H1 (cell line): ENCODE results near the gene ITIH4. TPM values are rescaled to one million over a fixed set of nuclear protein-coding genes. Genes with fewer than 3 reads are reported as not detected.

Source experiments
- CTCF ChIA-PET: fragments of 300-600 bp; sonication (Branson Sonifier 250); formaldehyde crosslinking; loops from one replicate; lab custom pipeline; 2021; ENCODE audit not compliant: partially characterized antibody; lab: Charles Lee
- POLR2A ChIA-PET: fragments of 300-600 bp; sonication (Branson Sonifier 250); formaldehyde crosslinking; loops from one replicate; lab custom pipeline; 2021; ENCODE audit warnings: inconsistent platforms; ENCODE audit not compliant: partially characterized antibody; lab: Charles Lee
- DNase-seq, 2 experiments: peaks; one replicate each; pipeline versions ENCODE4 v3.0.0 to v3.0.0-alpha.2; 2010 to 2022; ENCODE audit warnings: low spot score in 2 of 2, low read depth in 1 of 2, mixed read lengths in 1 of 2
- FAIRE-seq: peaks from 2 replicates; lab custom pipeline; 2011; peaks lifted over from hg19 to GRCh38; lab: Jason Lieb, UNC
- H2AFZ ChIP-seq: 2 replicates; pipeline ENCODE4 v1.8.1; 2012; ENCODE audit warnings: low read length, inconsistent platforms
- H2AK5ac ChIP-seq: 2 replicates; pipeline ENCODE4 v1.6.1; 2013; ENCODE audit warnings: low read depth, low read length
- H2BK120ac ChIP-seq: replicated peaks from 2 replicates; pipeline ENCODE3; 2013; ENCODE audit warnings: low read depth, low read length, inconsistent platforms
- H2BK12ac ChIP-seq: 2 replicates; pipeline ENCODE4 v1.6.1; 2013; ENCODE audit warnings: low read depth, low read length
- H2BK15ac ChIP-seq: 2 replicates; pipeline ENCODE4 v1.6.1; 2013; ENCODE audit warnings: low read length
- H2BK20ac ChIP-seq: 2 replicates; pipeline ENCODE4 v1.6.1; 2013; ENCODE audit warnings: low read length
- H2BK5ac ChIP-seq: 2 replicates; pipeline ENCODE4 v1.6.1; 2013; ENCODE audit warnings: low read depth, low read length
- H3K14ac ChIP-seq: 2 replicates; pipeline ENCODE4 v1.6.1; 2013; ENCODE audit warnings: inconsistent platforms; ENCODE audit not compliant: insufficient read length
- H3K18ac ChIP-seq: 2 replicates; pipeline ENCODE4 v1.6.1; 2013; ENCODE audit warnings: low read length; ENCODE audit errors: extremely low read depth
- H3K23ac ChIP-seq: 2 replicates; pipeline ENCODE4 v1.6.1; 2013; ENCODE audit warnings: inconsistent platforms; ENCODE audit not compliant: insufficient read length
- H3K23me2 ChIP-seq: 2 replicates; pipeline ENCODE4 v1.6.1; 2013; ENCODE audit warnings: low read depth, low read length
- H3K27ac ChIP-seq: 2 replicates; pipeline ENCODE4 v1.6.1; 2011; ENCODE audit warnings: low read depth, low read length, inconsistent platforms
- H3K27me3 ChIP-seq, 4 experiments: replicated peaks in 1 of 4; 1 replicate in 1 of 4; 2 replicates in 3 of 4; pipeline versions ENCODE4 v1.6.1 to v1.8.1; 2011 to 2013; ENCODE audit warnings: low read length in 3 of 4, mild to moderate bottlenecking in 3 of 4, inconsistent platforms in 2 of 4, mixed read lengths in 2 of 4, moderate library complexity in 1 of 4; ENCODE audit not compliant: control insufficient read depth in 3 of 4, insufficient read depth in 3 of 4; ENCODE audit errors: extremely low read depth in 1 of 4
- H3K36me3 ChIP-seq, 4 experiments: 2 replicates each; pipeline versions ENCODE4 v1.6.1 to v1.8.1; 2011 to 2013; ENCODE audit warnings: mild to moderate bottlenecking in 4 of 4, low read length in 3 of 4, moderate library complexity in 2 of 4, control low read depth in 1 of 4, inconsistent platforms in 1 of 4; ENCODE audit not compliant: insufficient read depth in 4 of 4, control insufficient read depth in 2 of 4
- H3K4ac ChIP-seq: replicated peaks from 2 replicates; pipeline ENCODE3; 2013; ENCODE audit warnings: low read length, low read depth, mixed read lengths, inconsistent platforms; ENCODE audit not compliant: insufficient read length
- H3K4me1 ChIP-seq, 4 experiments: replicated peaks in 1 of 4; 1 replicate in 1 of 4; 2 replicates in 3 of 4; pipeline versions ENCODE4 v1.6.1 to v1.8.1; 2011 to 2013; ENCODE audit warnings: low read length in 3 of 4, inconsistent platforms in 2 of 4, mixed read lengths in 1 of 4; ENCODE audit not compliant: insufficient read depth in 4 of 4, control insufficient read depth in 3 of 4
- H3K4me2 ChIP-seq, 2 experiments: 2 replicates each; pipeline versions ENCODE4 v1.6.1 to v1.8.1; 2011 to 2013; ENCODE audit warnings: low read depth in 2 of 2, low read length in 2 of 2, control low read depth in 1 of 2, inconsistent platforms in 1 of 2, mild to moderate bottlenecking in 1 of 2; ENCODE audit not compliant: insufficient read depth in 1 of 2
- H3K4me3 ChIP-seq, 4 experiments: fragments of 200-600, 300-600 bp in 1 of 4; sonication (generic), shearing (Covaris generic), sonication (Bioruptor Twin) in 1 of 4; 2 replicates each; pipeline versions ENCODE4 v1.5.1 to v1.8.1; 2011 to 2016; ENCODE audit warnings: low read length in 4 of 4, low read depth in 3 of 4, control low read depth in 2 of 4, inconsistent platforms in 2 of 4, mild to moderate bottlenecking in 2 of 4, mixed read lengths in 1 of 4, moderate library complexity in 1 of 4; ENCODE audit not compliant: insufficient read depth in 2 of 4; ENCODE audit errors: extremely low read depth in 1 of 4
- H3K56ac ChIP-seq: replicated peaks from 2 replicates; pipeline ENCODE3; 2013; ENCODE audit warnings: low read depth, mild to moderate bottlenecking, mixed read lengths, low read length, inconsistent platforms; ENCODE audit not compliant: insufficient read length
- H3K79me1 ChIP-seq: 2 replicates; pipeline ENCODE4 v1.6.1; 2013; ENCODE audit warnings: low read depth, low read length, control low read depth
- H3K79me2 ChIP-seq, 2 experiments: 2 replicates each; pipeline versions ENCODE4 v1.6.1 to v1.8.1; 2012 to 2013; ENCODE audit warnings: low read length in 2 of 2, mild to moderate bottlenecking in 2 of 2, inconsistent platforms in 1 of 2; ENCODE audit not compliant: insufficient read depth in 2 of 2, control insufficient read depth in 1 of 2
- H3K9ac ChIP-seq, 4 experiments: replicated peaks in 1 of 4; 1 replicate in 1 of 4; 2 replicates in 3 of 4; pipeline versions ENCODE4 v1.6.1 to v1.8.1; 2011 to 2013; ENCODE audit warnings: low read depth in 3 of 4, low read length in 3 of 4, control low read depth in 2 of 4, mild to moderate bottlenecking in 2 of 4, moderate library complexity in 2 of 4, inconsistent platforms in 1 of 4; ENCODE audit errors: extremely low read depth in 1 of 4
- H3K9me3 ChIP-seq, 2 experiments: 2 replicates each; pipeline versions ENCODE4 v1.6.1 to v1.8.1; 2012 to 2013; ENCODE audit warnings: mild to moderate bottlenecking in 2 of 2, moderate library complexity in 2 of 2, control low read depth in 1 of 2, inconsistent platforms in 1 of 2, low read depth in 1 of 2, low read length in 1 of 2, mixed read lengths in 1 of 2; ENCODE audit not compliant: insufficient read depth in 2 of 2
- H4K20me1 ChIP-seq, 2 experiments: replicated peaks in 1 of 2; 2 replicates each; pipeline versions ENCODE3 to v1.8.1; 2011 to 2013; ENCODE audit warnings: inconsistent platforms in 2 of 2, low read length in 2 of 2, mild to moderate bottlenecking in 1 of 2; ENCODE audit not compliant: insufficient read depth in 2 of 2, control insufficient read depth in 1 of 2
- H4K5ac ChIP-seq: 2 replicates; pipeline ENCODE4 v1.6.1; 2013; ENCODE audit warnings: low read length, low read depth, mixed read lengths, inconsistent platforms; ENCODE audit not compliant: insufficient read length
- H4K8ac ChIP-seq: 2 replicates; pipeline ENCODE4 v1.8.0; 2013; ENCODE audit warnings: mild to moderate bottlenecking, moderate library complexity, low read length, inconsistent platforms; ENCODE audit not compliant: insufficient read depth; ENCODE audit errors: extremely low read depth
- H4K91ac ChIP-seq: replicated peaks from 2 replicates; pipeline ENCODE3; 2013; ENCODE audit warnings: low read length, mixed read lengths, inconsistent platforms; ENCODE audit not compliant: insufficient read length
- BACH1 ChIP-seq: IDR thresholded peaks from 2 replicates; pipeline ENCODE4 v1.6.1; 2012; ENCODE audit warnings: low read length, improper control_type of control experiment
- CBX5 ChIP-seq: fragments of 300-800, 300-1000 bp; sonication (generic); IDR thresholded peaks from 2 replicates; pipeline ENCODE4 v1.7.1; 2016; ENCODE audit warnings: antibody characterized with exemption, low read length, low read depth
- CEBPB ChIP-seq: IDR thresholded peaks from 2 replicates; pipeline ENCODE4 v1.6.1; 2012; ENCODE audit warnings: low read depth, low read length
- EGR1 ChIP-seq: IDR thresholded peaks from 2 replicates; pipeline ENCODE4 v1.6.1; 2011; ENCODE audit warnings: low read depth, low read length, borderline replicate concordance
- GABPA ChIP-seq: IDR thresholded peaks from 2 replicates; pipeline ENCODE4 v1.6.1; 2011; ENCODE audit warnings: mild to moderate bottlenecking, low read length, moderate library complexity, borderline replicate concordance; ENCODE audit not compliant: insufficient read depth
- GTF2F1 ChIP-seq: IDR thresholded peaks from 2 replicates; pipeline ENCODE4 v1.6.1; 2012; ENCODE audit warnings: low read depth, low read length, improper control_type of control experiment, borderline replicate concordance
- HDAC6 ChIP-seq: IDR thresholded peaks from one replicate; pipeline ENCODE4 v1.7.1; 2012; ENCODE audit warnings: low read depth, mild to moderate bottlenecking, inconsistent platforms, low read length, moderate library complexity
- NANOG ChIP-seq: IDR thresholded peaks from 2 replicates; pipeline ENCODE4 v1.6.1; 2011; ENCODE audit warnings: low read length, low read depth, mild to moderate bottlenecking, inconsistent platforms; ENCODE audit not compliant: insufficient read depth, poor library complexity, severe bottlenecking
- RBBP5 ChIP-seq: IDR thresholded peaks from 2 replicates; pipeline ENCODE4 v1.7.1; 2012; ENCODE audit warnings: low read depth, mild to moderate bottlenecking, inconsistent platforms, low read length, moderate library complexity, borderline replicate concordance
- RFX5 ChIP-seq: IDR thresholded peaks from 2 replicates; pipeline ENCODE4 v1.6.1; 2011; ENCODE audit warnings: low read depth, low read length, improper control_type of control experiment, borderline replicate concordance
- SAP30 ChIP-seq: fragments of 300-600 bp; sonication (generic); IDR thresholded peaks from 2 replicates; pipeline ENCODE4 v1.7.1; 2012; ENCODE audit warnings: low read length, moderate library complexity, mild to moderate bottlenecking, inconsistent platforms; ENCODE audit not compliant: insufficient read depth, insufficient replicate concordance
- SIN3A ChIP-seq, 2 experiments: IDR thresholded peaks in 1 of 2; conservative IDR thresholded peaks in 1 of 2; 2 replicates each; pipeline ENCODE4 v1.6.1; 2011 to 2012; ENCODE audit warnings: low read length in 2 of 2, improper control_type of control experiment in 1 of 2, low read depth in 1 of 2, mild to moderate bottlenecking in 1 of 2
- TAF7 ChIP-seq: optimal IDR thresholded peaks from 2 replicates; pipeline ENCODE3; 2011; ENCODE audit warnings: low read depth, mild to moderate bottlenecking, inconsistent platforms, low read length, moderate library complexity, borderline replicate concordance
- ZNF274 ChIP-seq: IDR thresholded peaks from 2 replicates; pipeline ENCODE4 v1.7.0; 2012; ENCODE audit warnings: low read length, borderline replicate concordance; ENCODE audit errors: extremely low read depth
- WGBS, 2 experiments: shearing (Covaris generic) in 1 of 2; methylation state at CpG; one replicate each; pipeline versions ENCODE4 v1.1.6 to v1.1.7; 2013 to 2015; ENCODE audit warnings: low lambda C conversion rate in 2 of 2, mixed read lengths in 2 of 2, inconsistent platforms in 1 of 2, low coverage in 1 of 2, missing lambda C conversion rate in 1 of 2; ENCODE audit not compliant: insufficient replicate concordance in 2 of 2, insufficient coverage in 1 of 2, insufficient read length in 1 of 2; ENCODE audit errors: extremely low coverage in 1 of 2, missing lambda C conversion rate in 1 of 2; 5-methylcytosine and 5-hydroxymethylcytosine counted together
- polyA plus RNA-seq, 7 experiments: library from polyadenylated mRNA; depleted of rRNA in 3 of 7; stranded (reverse) in 5 of 7; unstranded in 2 of 7; fragments of >200 nt in 5 of 7; fragments of 200-250 nt in 2 of 7; gene quantifications; 1 replicate in 5 of 7; 2 replicates in 1 of 7; 4 replicates in 1 of 7; pipeline versions ENCODE4 v1.2.1 to v1.2.3, GENCODE V29; 2011 to 2013; ENCODE audit warnings: missing spikeins in 2 of 7, mixed read lengths in 2 of 7
- total RNA-seq: library from RNA; stranded (reverse); fragmentation: NEBNext Ultra II Directional; extraction: Animal tissue kit (Norgen Biotek cat#: 25700); gene quantifications from 2 replicates; pipeline ENCODE4 v1.2.1, GENCODE V29; 2021

Gene ITIH4
- total and polyA plus RNA-seq, 2 of the 8 experiments (the other 6 are each of a cell fraction or from before 2014, with no cell fraction given) = 3.4 to 3.7 TPM

- H3K14ac ChIP-seq = no peak overlapping the region
- H3K27me3 ChIP-seq = no peaks in the 10 kb centered on the region
- H2BK12ac ChIP-seq = no peak overlapping the region
- H3K9me3 ChIP-seq = no peaks in the 10 kb centered on the region
- H3K4me2 ChIP-seq = no peak overlapping the region
- H3K4ac ChIP-seq = no peak overlapping the region
- no peak overlapping the region for H2BK20ac ChIP-seq
- H4K8ac ChIP-seq = no peak overlapping the region
- H3K23ac ChIP-seq = no peak overlapping the region
- H2AK5ac ChIP-seq = no peak overlapping the region
- no peak overlapping the region for H2BK15ac ChIP-seq
- H3K4me1 ChIP-seq = no peaks in the 10 kb centered on the region
- ChIA-PET CTCF (interaction anchor here (0.6 to 4.2 kb wide), 13 partner anchors 8 to 415 kb away, joined by 3 to 46 read pairs (median 3); partner anchors contain the start of gene MUSTN1), POLR2A (interaction anchor here (0.9 kb wide), 1 partner anchor 9 kb away, joined by 3 read pairs; the partner anchor contains the start of gene MUSTN1)
- H2BK5ac ChIP-seq = no peak overlapping the region
- H3K56ac ChIP-seq = no peak overlapping the region
- H3K36me3 ChIP-seq = peaks cover 0 to 9% (median 5%) of the 10 kb centered on the region in 4 experiments; a peak in 6 of 8 replicates
- no peak overlapping the region for H3K27ac ChIP-seq
- H4K5ac ChIP-seq = no peak overlapping the region
- no peak overlapping the region for H2BK120ac ChIP-seq
- no peak overlapping the region for H3K9ac ChIP-seq
- no peak for DNase-seq
- H2AFZ ChIP-seq = no peak overlapping the region
- H3K4me3 ChIP-seq = no peak overlapping the region
- no peaks in the 10 kb centered on the region for H3K79me2 ChIP-seq
- no peaks in the 10 kb centered on the region; the same call in 1 of the 2 replicates for H3K79me1 ChIP-seq
- H4K91ac ChIP-seq = no peak overlapping the region
- 95% methylated on average over 2 of the region's 2 CpGs; no CpG with 5 or more reads in 1 of the 2 experiments for WGBS, 2 experiments
- no peak overlapping the region for H3K18ac ChIP-seq
- FAIRE-seq = no peak
- peaks cover 2 to 5% of the 10 kb centered on the region in 2 experiments for H4K20me1 ChIP-seq
- no peaks in the 10 kb centered on the region for H3K23me2 ChIP-seq
- TF ChIP-seq RFX5 = no peak
- no peak for TF ChIP-seq EGR1
- TF ChIP-seq BACH1 = no peak
- TF ChIP-seq GABPA = no peak
- TF ChIP-seq CEBPB = no peak
- no peak for TF ChIP-seq SIN3A (conservative IDR thresholded peaks at IDR 0.05 in 1 of 2, IDR thresholded peaks at IDR 0.05 in 1 of 2; ENCODE audit: low read depth in 1 of 2, low read length in 2 of 2)
- no peak for TF ChIP-seq GTF2F1
- no peak for TF ChIP-seq RBBP5
- no peak for TF ChIP-seq SAP30
- TF ChIP-seq NANOG = no peak
- TF ChIP-seq HDAC6 = no peak
- no peak for TF ChIP-seq TAF7
- TF ChIP-seq ZNF274 = no peak
- TF ChIP-seq CBX5 = no peak
Observed at GRCh38 chr3:52843881-52844280, 13.4 kb upstream of the ITIH4 start.
